Measurements from ENCODE around the gene GPR107.

DNA sequence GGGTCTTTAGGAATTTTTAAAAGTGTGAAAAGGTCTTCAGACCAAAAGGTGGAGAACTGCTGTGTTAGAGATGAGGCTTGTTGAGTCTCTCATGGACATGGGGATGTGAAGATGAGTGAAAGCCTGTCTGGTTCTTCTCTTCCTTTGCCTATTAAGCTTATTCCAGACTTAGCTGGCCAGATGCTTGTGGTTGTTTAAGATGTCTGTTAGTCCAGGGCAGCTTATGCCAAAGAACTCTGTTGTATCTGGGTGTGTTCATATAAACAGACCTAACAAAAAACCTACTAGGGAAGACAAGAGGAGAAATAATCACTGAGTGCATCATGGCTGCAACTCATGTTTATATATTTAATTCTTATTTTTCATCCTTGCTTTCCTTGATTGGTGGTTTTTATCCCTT, 61.0 kb downstream of the GPR107 start:
- TF ChIP-seq, protein P1, sequence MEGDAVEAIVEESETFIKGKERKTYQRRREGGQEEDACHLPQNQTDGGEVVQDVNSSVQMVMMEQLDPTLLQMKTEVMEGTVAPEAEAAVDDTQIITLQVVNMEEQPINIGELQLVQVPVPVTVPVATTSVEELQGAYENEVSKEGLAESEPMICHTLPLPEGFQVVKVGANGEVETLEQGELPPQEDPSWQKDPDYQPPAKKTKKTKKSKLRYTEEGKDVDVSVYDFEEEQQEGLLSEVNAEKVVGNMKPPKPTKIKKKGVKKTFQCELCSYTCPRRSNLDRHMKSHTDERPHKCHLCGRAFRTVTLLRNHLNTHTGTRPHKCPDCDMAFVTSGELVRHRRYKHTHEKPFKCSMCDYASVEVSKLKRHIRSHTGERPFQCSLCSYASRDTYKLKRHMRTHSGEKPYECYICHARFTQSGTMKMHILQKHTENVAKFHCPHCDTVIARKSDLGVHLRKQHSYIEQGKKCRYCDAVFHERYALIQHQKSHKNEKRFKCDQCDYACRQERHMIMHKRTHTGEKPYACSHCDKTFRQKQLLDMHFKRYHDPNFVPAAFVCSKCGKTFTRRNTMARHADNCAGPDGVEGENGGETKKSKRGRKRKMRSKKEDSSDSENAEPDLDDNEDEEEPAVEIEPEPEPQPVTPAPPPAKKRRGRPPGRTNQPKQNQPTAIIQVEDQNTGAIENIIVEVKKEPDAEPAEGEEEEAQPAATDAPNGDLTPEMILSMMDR (IDR thresholded peaks at IDR 0.05): no peak
- TF ChIP-seq POLR2A (IDR thresholded peaks at IDR 0.05): no peak

Measured in lower leg skin (tissue), 3 donors.